Fibroblast of the aortic adventitia (primary cell): Measurements from ENCODE around the gene RAD9A. TPM values are rescaled to one million over a fixed set of nuclear protein-coding genes. Genes with fewer than 3 reads are reported as not detected.

Experiments
- DNase-seq: peaks from one replicate; pipeline ENCODE4 v3.0.0-alpha.2; 2010; ENCODE audit warnings: low read depth
- H3K4me3 ChIP-seq: 2 replicates; pipeline ENCODE4 v1.5.1; 2011; ENCODE audit warnings: low read depth, mild to moderate bottlenecking, control low read depth, low read length, moderate library complexity
- CTCF ChIP-seq: IDR thresholded peaks from 2 replicates; pipeline ENCODE4 v1.5.1; 2011; ENCODE audit warnings: mild to moderate bottlenecking, low read length, control low read depth, inconsistent platforms; ENCODE audit not compliant: insufficient read depth
- total RNA-seq: library from RNA; depleted of rRNA; stranded (reverse); fragments of >200 nt; gene quantifications from 2 replicates; pipeline ENCODE4 v1.2.3, GENCODE V29; 2012; ENCODE audit warnings: low replicate concordance

RAD9A gene
- total RNA-seq, 1 donor = 4.7 TPM

- no peak for DNase-seq
- H3K4me3 ChIP-seq = no peak overlapping the region
- TF ChIP-seq CTCF = no peak
Measured at GRCh38 chr11:67404515-67405195, 12.9 kb downstream of the RAD9A start.

GRCh38 chr11:67405196-67405567 lies 13.4 kb downstream of the RAD9A start:
- no peak for TF ChIP-seq CTCF
- no peak for DNase-seq
- H3K4me3 ChIP-seq = no peak overlapping the region

GRCh38 chr11:67405688-67406339 lies 14.0 kb downstream of the RAD9A start:
- no peak for TF ChIP-seq CTCF
- no peak overlapping the region for H3K4me3 ChIP-seq
- no peak for DNase-seq

- DNase-seq = no peak
- no peak for TF ChIP-seq CTCF
- no peak overlapping the region for H3K4me3 ChIP-seq
Measured at GRCh38 chr11:67406420-67406968, 14.7 kb downstream of the RAD9A start.

GRCh38 chr11:67406969-67407687 lies 15.3 kb downstream of the RAD9A start:
- DNase-seq = no peak
- no peak overlapping the region for H3K4me3 ChIP-seq
- TF ChIP-seq CTCF = no peak

- H3K4me3 ChIP-seq = no peak overlapping the region
- TF ChIP-seq CTCF = no peak
- no peak for DNase-seq
Measured at GRCh38 chr11:67407688-67408163, 15.9 kb downstream of the RAD9A start.
